ENCODE data around the gene HYAL3. TPM values are rescaled to one million over a fixed set of nuclear protein-coding genes. Genes with fewer than 3 reads are reported as not detected.

HYAL3 gene
- total RNA-seq, 1 donor from 2014 or later: 8.1 TPM

GRCh38 chr3:50296721-50297383 lies 2.4 kb downstream of the HYAL3 start:
- no peak for DNase-seq (ENCODE audit: extremely low spot score in 2 of 2)
- intact Hi-C loops (cut with DNase I): no loop called here
- Histone ChIP-seq H3K9me3 (no peaks in the 10 kb centered on the region), H3K4me1 (peaks cover 45% of the 10 kb centered on the region), H3K36me3 (peaks cover 0 to 5% of the 10 kb centered on the region in 2 donors), H3K27me3 (no peaks in the 10 kb centered on the region), H3K4me3 (no peak overlapping the region), H3K27ac (no peak overlapping the region)
- TF ChIP-seq POLR2AphosphoS5 (IDR thresholded peaks at IDR 0.05; ENCODE audit: insufficient read depth in 1 of 2, low read depth in 1 of 2) (no peak), POLR2A (IDR thresholded peaks at IDR 0.05) (no peak)
- TF ChIP-seq, protein P1, sequence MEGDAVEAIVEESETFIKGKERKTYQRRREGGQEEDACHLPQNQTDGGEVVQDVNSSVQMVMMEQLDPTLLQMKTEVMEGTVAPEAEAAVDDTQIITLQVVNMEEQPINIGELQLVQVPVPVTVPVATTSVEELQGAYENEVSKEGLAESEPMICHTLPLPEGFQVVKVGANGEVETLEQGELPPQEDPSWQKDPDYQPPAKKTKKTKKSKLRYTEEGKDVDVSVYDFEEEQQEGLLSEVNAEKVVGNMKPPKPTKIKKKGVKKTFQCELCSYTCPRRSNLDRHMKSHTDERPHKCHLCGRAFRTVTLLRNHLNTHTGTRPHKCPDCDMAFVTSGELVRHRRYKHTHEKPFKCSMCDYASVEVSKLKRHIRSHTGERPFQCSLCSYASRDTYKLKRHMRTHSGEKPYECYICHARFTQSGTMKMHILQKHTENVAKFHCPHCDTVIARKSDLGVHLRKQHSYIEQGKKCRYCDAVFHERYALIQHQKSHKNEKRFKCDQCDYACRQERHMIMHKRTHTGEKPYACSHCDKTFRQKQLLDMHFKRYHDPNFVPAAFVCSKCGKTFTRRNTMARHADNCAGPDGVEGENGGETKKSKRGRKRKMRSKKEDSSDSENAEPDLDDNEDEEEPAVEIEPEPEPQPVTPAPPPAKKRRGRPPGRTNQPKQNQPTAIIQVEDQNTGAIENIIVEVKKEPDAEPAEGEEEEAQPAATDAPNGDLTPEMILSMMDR (IDR thresholded peaks at IDR 0.05): no peak

GRCh38 chr3:50295553-50296431 lies 3.4 kb downstream of the HYAL3 start:
- H3K27me3 ChIP-seq: no peaks in the 10 kb centered on the region
- H3K4me1 ChIP-seq: peaks cover 50% of the 10 kb centered on the region
- peaks cover 0 to 5% of the 10 kb centered on the region in 2 donors for H3K36me3 ChIP-seq
- no peak overlapping the region for H3K27ac ChIP-seq
- intact Hi-C loops (cut with DNase I): no loop called here
- no peak for DNase-seq (ENCODE audit: extremely low spot score in 2 of 2)
- no peaks in the 10 kb centered on the region for H3K9me3 ChIP-seq
- no peak overlapping the region for H3K4me3 ChIP-seq
- no peak for TF ChIP-seq POLR2AphosphoS5 (IDR thresholded peaks at IDR 0.05; ENCODE audit: insufficient read depth in 1 of 2, low read depth in 1 of 2)
- TF ChIP-seq, protein P1 (IDR thresholded peaks at IDR 0.05): no peak
- no peak for TF ChIP-seq POLR2A (IDR thresholded peaks at IDR 0.05)

- Histone ChIP-seq H3K27me3 (no peaks in the 10 kb centered on the region), H3K9me3 (no peaks in the 10 kb centered on the region), H3K4me1 (peaks cover 45% of the 10 kb centered on the region), H3K27ac (no peak overlapping the region), H3K36me3 (peaks cover 0 to 11% of the 10 kb centered on the region in 2 donors), H3K4me3 (no peak overlapping the region)
- TF ChIP-seq POLR2AphosphoS5 (IDR thresholded peaks at IDR 0.05; ENCODE audit: insufficient read depth in 1 of 2, low read depth in 1 of 2) (no peak), POLR2A (IDR thresholded peaks at IDR 0.05) (no peak)
- TF ChIP-seq, protein P1 (IDR thresholded peaks at IDR 0.05): no peak
- no peak for DNase-seq (ENCODE audit: extremely low spot score in 2 of 2)
- intact Hi-C loops (cut with DNase I): no loop called here
Observed at GRCh38 chr3:50294492-50295403, 4.5 kb downstream of the HYAL3 start.

DNA sequence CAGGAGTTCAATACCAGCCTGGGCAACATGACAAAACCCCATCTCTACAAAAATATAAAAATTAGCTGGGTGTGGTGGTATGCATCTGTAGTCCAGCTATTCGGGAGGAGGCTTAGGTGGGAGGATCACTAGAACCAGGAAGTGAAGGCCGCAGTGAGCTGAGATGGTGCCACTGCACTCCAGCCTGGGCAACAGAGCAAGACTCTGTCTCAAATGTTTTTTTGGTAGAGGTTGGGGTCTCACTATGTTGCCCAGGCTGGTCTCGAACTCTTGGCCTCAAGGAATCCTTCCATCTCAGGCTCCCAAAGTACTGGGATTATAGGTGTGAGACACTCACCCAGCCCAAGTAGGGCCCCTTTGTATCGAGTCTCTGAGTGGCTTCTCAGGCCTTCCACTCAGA lies 5.1 kb downstream of the HYAL3 start:
- Histone ChIP-seq H3K9me3 (no peaks in the 10 kb centered on the region), H3K36me3 (peaks cover 0 to 18% of the 10 kb centered on the region in 2 donors), H3K27me3 (no peaks in the 10 kb centered on the region), H3K27ac (no peak overlapping the region), H3K4me3 (no peak overlapping the region), H3K4me1 (peaks cover 44% of the 10 kb centered on the region)
- no peak for DNase-seq (ENCODE audit: extremely low spot score in 2 of 2)
- TF ChIP-seq, protein P1 (IDR thresholded peaks at IDR 0.05): no peak
- no peak for TF ChIP-seq POLR2A (IDR thresholded peaks at IDR 0.05)
- no peak for TF ChIP-seq POLR2AphosphoS5 (IDR thresholded peaks at IDR 0.05; ENCODE audit: insufficient read depth in 1 of 2, low read depth in 1 of 2)
- intact Hi-C loops (cut with DNase I): no loop called here

Measured in vagina (tissue), 2 donors.